CD4-positive, CD25-positive, alpha-beta regulatory T cell (primary cell): ENCODE data around the gene USP38. TPM values are rescaled to one million over a fixed set of nuclear protein-coding genes. Genes with fewer than 3 reads are reported as not detected.
"Not testable (repeated sequence)": the region's sequence is repeated elsewhere in the genome, so short reads cannot be mapped to it uniquely, and the experiment has no call there.

Source experiments
- ATAC-seq, 2 donors: fragments of 150-1000 bp; cut with Tn5 transposase; one replicate each; pipeline ENCODE4 v1.10.0; 2021; ENCODE audit warnings: low read depth in 2 of 2, moderate number of reproducible peaks in 2 of 2, moderate library complexity in 1 of 2
- DNase-seq, 3 donors: peaks; one replicate each; pipeline versions ENCODE4 v3.0.0 to v3.0.0-alpha.2; 2012 to 2022; ENCODE audit warnings: mixed read lengths in 1 of 3
- H3K27ac ChIP-seq: one replicate; pipeline ENCODE4 v1.7.0; 2013; ENCODE audit warnings: mild to moderate bottlenecking, low read length; ENCODE audit not compliant: insufficient read depth, poor library complexity, severe bottlenecking
- H3K27me3 ChIP-seq: one replicate; pipeline ENCODE4 v1.7.0; 2013; ENCODE audit warnings: low read length; ENCODE audit not compliant: control insufficient read depth, insufficient read depth
- H3K36me3 ChIP-seq: one replicate; pipeline ENCODE4 v1.7.0; 2013; ENCODE audit warnings: mild to moderate bottlenecking, low read length, moderate library complexity; ENCODE audit not compliant: control insufficient read depth, insufficient read depth
- H3K4me1 ChIP-seq: 2 replicates; pipeline ENCODE4 v1.7.0; 2013; ENCODE audit warnings: mild to moderate bottlenecking, low read length; ENCODE audit not compliant: insufficient read depth, control insufficient read depth, poor library complexity, severe bottlenecking
- H3K4me3 ChIP-seq: one replicate; pipeline ENCODE4 v1.7.0; 2013; ENCODE audit warnings: low read depth, mild to moderate bottlenecking, low read length, moderate library complexity
- H3K9me3 ChIP-seq, 2 experiments: 1 replicate in 1 of 2; 2 replicates in 1 of 2; pipeline ENCODE4 v1.7.0; 2013; ENCODE audit warnings: low read length in 2 of 2, mild to moderate bottlenecking in 1 of 2, moderate library complexity in 1 of 2; ENCODE audit not compliant: control insufficient read depth in 2 of 2
- H3K27ac Mint-ChIP-seq, 3 donors: one replicate each; pipeline ENCODE4 v1.8.0; 2020 to 2022; ENCODE audit warnings: mild to moderate bottlenecking in 3 of 3, mixed read lengths in 3 of 3, moderate library complexity in 2 of 3
- H3K27me3 Mint-ChIP-seq: one replicate; pipeline ENCODE4 v1.8.0; 2022; ENCODE audit warnings: mild to moderate bottlenecking, mixed read lengths
- H3K36me3 Mint-ChIP-seq: one replicate; pipeline ENCODE4 v1.8.0; 2020; ENCODE audit warnings: mixed read lengths
- H3K4me1 Mint-ChIP-seq, 4 donors: one replicate each; pipeline ENCODE4 v1.8.0; 2020 to 2022; ENCODE audit warnings: mixed read lengths in 4 of 4, mild to moderate bottlenecking in 1 of 4
- H3K4me3 Mint-ChIP-seq, 4 donors: one replicate each; pipeline ENCODE4 v1.8.0; 2020 to 2022; ENCODE audit warnings: mild to moderate bottlenecking in 4 of 4, mixed read lengths in 4 of 4, moderate library complexity in 3 of 4
- H3K9me3 Mint-ChIP-seq, 7 donors: one replicate each; pipeline ENCODE4 v1.8.0; 2020 to 2022; ENCODE audit warnings: mixed read lengths in 7 of 7, mild to moderate bottlenecking in 3 of 7, moderate library complexity in 2 of 7
- polyA plus RNA-seq, 4 donors: library from polyadenylated mRNA; unstranded; fragments of 300-500 nt; fragmentation: Illumina TruSeq; gene quantifications; one replicate each; pipeline ENCODE4 v1.2.3, GENCODE V29; 2021
- total RNA-seq: library from RNA; stranded (reverse); gene quantifications from one replicate; pipeline ENCODE4 v1.2.3, GENCODE V29; 2022

The USP38 gene
- total RNA-seq = 39.1 TPM
- polyA plus RNA-seq = 10 to 100 TPM; 21.0 to 28.3 (median 25.4) TPM

- Histone ChIP-seq H3K4me1 (peaks cover 41% of the 10 kb centered on the region), H3K27me3 (no peaks in the 10 kb centered on the region), H3K4me3 (peak within 1 kb of the TSS; percentile 100), H3K27ac (peak within 1 kb of the TSS; percentile 97), H3K36me3 (peaks cover 3% of the 10 kb centered on the region), H3K9me3 (no peaks in the 10 kb centered on the region)
- Mint-ChIP-seq H3K4me3 (peak within 1 kb of the TSS; percentile 93 to 99 (median 96)), H3K36me3 (peaks cover 25% of the 10 kb centered on the region), H3K27me3 (peaks cover 2% of the 10 kb centered on the region), H3K27ac (peak within 1 kb of the TSS; percentile 95 to 98 (median 98)), H3K4me1 (peaks cover 26 to 68% (median 57%) of the 10 kb centered on the region in 4 donors), H3K9me3 (no peaks in the 10 kb centered on the region)
- peak; percentile 81 to 86 for ATAC-seq
- DNase-seq = peak; percentile 84 to 93 (median 85)
Measured at GRCh38 chr4:143184503-143185252, at the start of gene USP38. Gene USP38, plus strand, starts transcription at chr4:143184917. Its CDS starts 534 bp downstream, at chr4:143185451.

GRCh38 chr4:143135358-143135757, 49.4 kb upstream of the USP38 start:
- Histone ChIP-seq H3K4me3 (no peak overlapping the region), H3K9me3 (no peaks in the 10 kb centered on the region), H3K36me3 (no peaks in the 10 kb centered on the region), H3K27ac (no peak overlapping the region), H3K4me1 (no peaks in the 10 kb centered on the region), H3K27me3 (no peaks in the 10 kb centered on the region)
- H3K27me3 Mint-ChIP-seq = peaks cover 7% of the 10 kb centered on the region
- H3K36me3 Mint-ChIP-seq = no peaks in the 10 kb centered on the region
- H3K4me3 Mint-ChIP-seq = no peak overlapping the region
- peaks cover 0 to 6% (median 0%) of the 10 kb centered on the region in 7 donors for H3K9me3 Mint-ChIP-seq
- no peak overlapping the region for H3K27ac Mint-ChIP-seq
- DNase-seq = no peak
- no peaks in the 10 kb centered on the region for H3K4me1 Mint-ChIP-seq
- no peak for ATAC-seq

GRCh38 chr4:143140696-143141095, 44.0 kb upstream of the USP38 start:
- Mint-ChIP-seq H3K36me3 (peaks cover 5% of the 10 kb centered on the region), H3K4me3 (no peak overlapping the region), H3K4me1 (no peaks in the 10 kb centered on the region), H3K27ac (no peak overlapping the region), H3K27me3 (peaks cover 7% of the 10 kb centered on the region), H3K9me3 (peaks cover 0 to 37% (median 6%) of the 10 kb centered on the region in 7 donors)
- ATAC-seq = no peak
- Histone ChIP-seq H3K27ac (no peak overlapping the region), H3K4me3 (no peak overlapping the region), H3K4me1 (no peaks in the 10 kb centered on the region), H3K36me3 (no peaks in the 10 kb centered on the region), H3K9me3 (no peaks in the 10 kb centered on the region), H3K27me3 (no peaks in the 10 kb centered on the region)
- no peak for DNase-seq

- no peaks in the 10 kb centered on the region for H3K27me3 ChIP-seq
- H3K36me3 ChIP-seq = no peaks in the 10 kb centered on the region
- H3K27me3 Mint-ChIP-seq = no peaks in the 10 kb centered on the region
- no peak overlapping the region for H3K4me3 ChIP-seq
- H3K27ac Mint-ChIP-seq = no peak overlapping the region
- DNase-seq = no peak
- ATAC-seq = no peak
- peaks cover 0 to 74% (median 20%) of the 10 kb centered on the region in 7 donors for H3K9me3 Mint-ChIP-seq
- H3K36me3 Mint-ChIP-seq = peaks cover 4% of the 10 kb centered on the region
- H3K4me3 Mint-ChIP-seq = no peak overlapping the region
- H3K27ac ChIP-seq = no peak overlapping the region
- no peaks in the 10 kb centered on the region for H3K4me1 Mint-ChIP-seq
- peaks cover 21 to 37% of the 10 kb centered on the region in 2 experiments for H3K9me3 ChIP-seq
- H3K4me1 ChIP-seq = no peaks in the 10 kb centered on the region
Measured at GRCh38 chr4:143148521-143148920, 36.2 kb upstream of the USP38 start.

GRCh38 chr4:143156853-143157252, 27.9 kb upstream of the USP38 start:
- Histone ChIP-seq H3K4me1 (no peaks in the 10 kb centered on the region), H3K27me3 (no peaks in the 10 kb centered on the region), H3K36me3 (no peaks in the 10 kb centered on the region), H3K27ac (no peak overlapping the region), H3K4me3 (no peak overlapping the region), H3K9me3 (peaks cover 25 to 41% of the 10 kb centered on the region in 2 experiments)
- Mint-ChIP-seq H3K9me3 (peaks cover 4 to 51% (median 19%) of the 10 kb centered on the region in 7 donors), H3K4me1 (peaks cover 0 to 6% (median 0%) of the 10 kb centered on the region in 4 donors), H3K36me3 (peaks cover 20% of the 10 kb centered on the region), H3K27ac (no peak overlapping the region), H3K4me3 (no peak overlapping the region), H3K27me3 (no peaks in the 10 kb centered on the region)
- ATAC-seq = no peak
- no peak for DNase-seq

- Mint-ChIP-seq H3K4me3 (no peak overlapping the region), H3K27me3 (no peaks in the 10 kb centered on the region), H3K4me1 (peaks cover 0 to 6% (median 2%) of the 10 kb centered on the region in 4 donors)
Measured at GRCh38 chr4:143163614-143164013, 21.1 kb upstream of the USP38 start.

GRCh38 chr4:143166722-143167121, 18.0 kb upstream of the USP38 start:
- not testable (repeated sequence) for H3K4me1 Mint-ChIP-seq, ATAC-seq, H3K36me3 ChIP-seq, H3K36me3 Mint-ChIP-seq, H3K27me3 ChIP-seq, DNase-seq, H3K4me3 ChIP-seq, H3K27ac ChIP-seq, H3K4me1 ChIP-seq, H3K4me3 Mint-ChIP-seq, H3K9me3 ChIP-seq, H3K27me3 Mint-ChIP-seq, H3K27ac Mint-ChIP-seq
- H3K9me3 Mint-ChIP-seq = peaks cover 0 to 14% (median 0%) of the 10 kb centered on the region in 7 donors

More at GRCh38 chr4:143163614-143164013, 21.1 kb upstream of the USP38 start:
- no peak for ATAC-seq
- DNase-seq = no peak
- Mint-ChIP-seq H3K27ac (no peak overlapping the region), H3K9me3 (peaks cover 0 to 11% (median 2%) of the 10 kb centered on the region in 7 donors), H3K36me3 (peaks cover 18% of the 10 kb centered on the region)
- no peaks in the 10 kb centered on the region for H3K27me3 ChIP-seq
- H3K4me3 ChIP-seq = no peak overlapping the region
- no peak overlapping the region for H3K27ac ChIP-seq
- H3K36me3 ChIP-seq = no peaks in the 10 kb centered on the region
- H3K4me1 ChIP-seq = no peaks in the 10 kb centered on the region
- no peaks in the 10 kb centered on the region for H3K9me3 ChIP-seq

- no peak overlapping the region for H3K27ac ChIP-seq
- ATAC-seq (no peak), DNase-seq (no peak)
- H3K36me3 ChIP-seq = no peaks in the 10 kb centered on the region
- peaks cover 4 to 5% of the 10 kb centered on the region in 2 experiments for H3K9me3 ChIP-seq
- H3K4me3 ChIP-seq = no peak overlapping the region
- Mint-ChIP-seq H3K4me3 (peak overlapping the region in 1 of 4 donors; percentile 35), H3K4me1 (peaks cover 11 to 36% (median 22%) of the 10 kb centered on the region in 4 donors), H3K27me3 (no peaks in the 10 kb centered on the region), H3K9me3 (peaks cover 0 to 17% (median 0%) of the 10 kb centered on the region in 7 donors), H3K27ac (no peak overlapping the region), H3K36me3 (peaks cover 25% of the 10 kb centered on the region)
- H3K4me1 ChIP-seq = peaks cover 12% of the 10 kb centered on the region
- no peaks in the 10 kb centered on the region for H3K27me3 ChIP-seq
Measured at GRCh38 chr4:143178923-143179322, 5.8 kb upstream of the USP38 start.
